HepG2 (cell line): ENCODE results near the gene TUBA8. TPM values are rescaled to one million over a fixed set of nuclear protein-coding genes. Genes with fewer than 3 reads are reported as not detected.

Experiments used
- ATAC-seq: fragments of 200-7000 bp; cut with Tn5 transposase; 3 replicates; pipeline ENCODE4 v1.9.1; 2020; ENCODE audit warnings: mild to moderate bottlenecking, moderate library complexity
- BruUV-seq: library from RNA; stranded (reverse); fragments of 400-500 nt; replicated peaks from 2 replicates; lab custom pipeline; 2021; lab: Mats Ljungman, UMichigan
- CTCF ChIA-PET: fragments of 300-600 bp; formaldehyde crosslinking; extraction: SDS; loops from one replicate; lab custom pipeline; 2021; ENCODE audit warnings: low total read pairs, inconsistent platforms, low intra/inter-chr PET ratio; lab: Yijun Ruan, JAX
- POLR2A ChIA-PET: fragments of 350-600 bp; sonication (Branson Sonifier 250); formaldehyde crosslinking; loops from one replicate; lab custom pipeline; 2020; ENCODE audit warnings: antibody characterized with exemption, inconsistent platforms; lab: Yijun Ruan, JAX
- DNase-seq: peaks from one replicate; pipeline ENCODE4 v3.0.0-alpha.2; 2015; ENCODE audit warnings: low spot score
- FAIRE-seq: peaks from 3 replicates; lab custom pipeline; 2011; peaks lifted over from hg19 to GRCh38; lab: Jason Lieb, UNC
- H2AFZ ChIP-seq: one replicate; pipeline ENCODE4 v1.6.1; 2011; ENCODE audit warnings: low read length, inconsistent platforms
- H3K27ac ChIP-seq: fragments of 300-600 bp; 3 replicates; pipeline ENCODE4 v1.8.0; 2011; ENCODE audit warnings: mixed run types, mild to moderate bottlenecking, mixed read lengths, low read length, inconsistent platforms; ENCODE audit not compliant: insufficient read depth; ENCODE audit errors: extremely low read length
- H3K27me3 ChIP-seq, 2 experiments: fragments of 200-600 bp in 1 of 2; 2 replicates in 1 of 2; 3 replicates in 1 of 2; pipeline versions ENCODE4 v1.6.0 to v1.8.0; 2011; ENCODE audit warnings: low read length in 2 of 2, mild to moderate bottlenecking in 2 of 2, moderate library complexity in 2 of 2, inconsistent platforms in 1 of 2; ENCODE audit not compliant: insufficient read depth in 2 of 2, control insufficient read depth in 1 of 2
- H3K36me3 ChIP-seq, 2 experiments: fragments of 200-600 bp in 1 of 2; replicated peaks in 1 of 2; 2 replicates in 1 of 2; 3 replicates in 1 of 2; pipeline versions ENCODE4 v1.5.1 to v1.8.0; 2011; ENCODE audit warnings: low read length in 2 of 2, inconsistent platforms in 1 of 2; ENCODE audit not compliant: insufficient read depth in 2 of 2, control insufficient read depth in 1 of 2
- H3K4me1 ChIP-seq: 2 replicates; pipeline ENCODE4 v1.5.1; 2012; ENCODE audit warnings: low read length, inconsistent platforms; ENCODE audit not compliant: insufficient read depth
- H3K4me2 ChIP-seq: 2 replicates; pipeline ENCODE4 v1.6.0; 2011; ENCODE audit warnings: low read depth, low read length, inconsistent platforms
- H3K4me3 ChIP-seq, 3 experiments: fragments of 200-600 bp in 1 of 3; sonication (generic), shearing (Covaris generic) in 1 of 3; replicated peaks in 1 of 3; 2 replicates each; pipeline ENCODE4 v1.5.1; 2011 to 2016; ENCODE audit warnings: low read length in 3 of 3, inconsistent platforms in 2 of 3, low read depth in 2 of 3, mild to moderate bottlenecking in 2 of 3, control low read depth in 1 of 3, mixed read lengths in 1 of 3; ENCODE audit not compliant: insufficient read depth in 1 of 3
- H3K79me2 ChIP-seq: one replicate; pipeline ENCODE4 v1.6.1; 2011; ENCODE audit warnings: low read length, inconsistent platforms; ENCODE audit not compliant: insufficient read depth
- H3K9ac ChIP-seq: 2 replicates; pipeline ENCODE4 v1.6.0; 2011; ENCODE audit warnings: mild to moderate bottlenecking, low read depth, low read length, inconsistent platforms; ENCODE audit not compliant: insufficient read depth
- H3K9me3 ChIP-seq: 2 replicates; pipeline ENCODE4 v1.5.1; 2012; ENCODE audit warnings: mild to moderate bottlenecking, low read length
- H4K20me1 ChIP-seq: 2 replicates; pipeline ENCODE4 v1.6.0; 2011; ENCODE audit warnings: inconsistent platforms, mild to moderate bottlenecking, low read length, moderate library complexity; ENCODE audit not compliant: insufficient read depth
- AHDC1 ChIP-seq: sonication (generic); formaldehyde crosslinking; IDR thresholded peaks from 2 replicates; pipeline ENCODE4 v1.5.1; 2020; ENCODE audit warnings: mild to moderate bottlenecking, missing genetic modification reagents, borderline replicate concordance
- MAX ChIP-seq: IDR thresholded peaks from 2 replicates; pipeline ENCODE4 v1.6.1; 2012; ENCODE audit warnings: inconsistent platforms
- MLLT10 ChIP-seq: sonication (generic); formaldehyde crosslinking; IDR thresholded peaks from 2 replicates; pipeline ENCODE4 v1.4.0; 2020; ENCODE audit warnings: missing genetic modification reagents
- NKX3-1 ChIP-seq: sonication (generic); formaldehyde crosslinking; IDR thresholded peaks from 2 replicates; pipeline ENCODE4 v1.5.0; 2020; ENCODE audit warnings: missing genetic modification reagents
- PHF21A ChIP-seq: sonication (generic); formaldehyde crosslinking; IDR thresholded peaks from 2 replicates; pipeline ENCODE4 v1.5.0; 2020; ENCODE audit warnings: mild to moderate bottlenecking, missing genetic modification reagents
- RNF219 ChIP-seq: sonication (generic); formaldehyde crosslinking; IDR thresholded peaks from 2 replicates; pipeline ENCODE4 v1.5.0; 2020; ENCODE audit warnings: mild to moderate bottlenecking, missing genetic modification reagents
- TARDBP ChIP-seq: sonication (generic); formaldehyde crosslinking; IDR thresholded peaks from 2 replicates; pipeline ENCODE4 v1.8.0; 2022; ENCODE audit warnings: mild to moderate bottlenecking, missing genetic modification reagents
- ZBTB4 ChIP-seq: sonication (generic); formaldehyde crosslinking; IDR thresholded peaks from 2 replicates; pipeline ENCODE4 v1.4.0; 2020; ENCODE audit warnings: missing genetic modification reagents, mild to moderate bottlenecking, borderline replicate concordance
- ZMYM2 ChIP-seq: sonication (generic); formaldehyde crosslinking; IDR thresholded peaks from 2 replicates; pipeline ENCODE4 v1.8.0; 2022; ENCODE audit warnings: mild to moderate bottlenecking, missing genetic modification reagents
- ZNF10 ChIP-seq: sonication (generic); formaldehyde crosslinking; IDR thresholded peaks from 2 replicates; pipeline ENCODE4 v1.4.0; 2020; ENCODE audit warnings: mild to moderate bottlenecking, low read depth, missing genetic modification reagents, borderline replicate concordance
- ZNF772 ChIP-seq: sonication (generic); formaldehyde crosslinking; IDR thresholded peaks from 2 replicates; pipeline ENCODE4 v1.5.0; 2020; ENCODE audit warnings: mild to moderate bottlenecking, missing genetic modification reagents
- WGBS: methylation state at CpG from one replicate; pipeline ENCODE4 v1.1.6; 2017; ENCODE audit warnings: low lambda C conversion rate; 5-methylcytosine and 5-hydroxymethylcytosine counted together
- in situ Hi-C: cut with HindIII; loops from 2 replicates; pipeline ENCODE4 v1.10.0; 2017; ENCODE audit warnings: low pct_unique_long_range_greater_than_20kb; ENCODE audit not compliant: extremely low pct_ligation_motif_present
- intact Hi-C: fragments of 100-400 bp; cut with micrococcal nuclease; formaldehyde crosslinking; loops from one replicate; pipeline ENCODE4 v1.10.0; 2022; ENCODE audit not compliant: unreplicated experiment
- polyA plus RNA-seq, 8 experiments: library from polyadenylated mRNA; depleted of rRNA in 3 of 8; stranded (reverse) in 7 of 8; unstranded in 1 of 8; fragments of >200 nt; fragmentation: Illumina TruSeq in 4 of 8; extraction: Trizol in 4 of 8; gene quantifications; 2 replicates each; pipeline versions ENCODE4 v1.2.1 to v1.2.3, GENCODE V29; 2011 to 2016; ENCODE audit warnings: low read depth in 4 of 8, missing spikeins in 1 of 8, mixed read lengths in 1 of 8; ENCODE audit not compliant: insufficient read depth in 1 of 8
- total RNA-seq, 5 experiments: library from RNA; depleted of rRNA; stranded (reverse); fragments of >200 nt; fragmentation: Illumina TruSeq; extraction: Trizol; gene quantifications; 2 replicates each; pipeline ENCODE4 v1.2.3, GENCODE V29; 2016; ENCODE audit warnings: low read depth in 1 of 5

Gene TUBA8
- total and polyA plus RNA-seq, 2 of the 13 experiments (the other 11 are each of a cell fraction or from before 2014, with no cell fraction given) = 0.35 to 0.69 TPM

- H4K20me1 ChIP-seq = peaks cover 4% of the 10 kb centered on the region; the same call in 1 of the 2 replicates
- in situ Hi-C loops = no loop called here
- no peak overlapping the region for H3K9ac ChIP-seq
- no peaks in the 10 kb centered on the region for H3K79me2 ChIP-seq
- H3K27me3 ChIP-seq = peaks cover 8 to 43% of the 10 kb centered on the region in 2 experiments
- no peak overlapping the region for H3K27ac ChIP-seq
- WGBS = 68% methylated on average over 11 of the region's 11 CpGs
- ATAC-seq (no peak), FAIRE-seq (no peak), DNase-seq (no peak)
- H3K36me3 ChIP-seq = no peaks in the 10 kb centered on the region
- H3K4me2 ChIP-seq = no peak overlapping the region
- intact Hi-C loops = no loop called here
- H2AFZ ChIP-seq = no peak overlapping the region
- no peak for TF ChIP-seq TARDBP (CRISPR knock-in tag)
- TF ChIP-seq PHF21A (CRISPR knock-in tag) = no peak
- TF ChIP-seq MAX = no peak
- TF ChIP-seq ZMYM2 (CRISPR knock-in tag) = no peak
- TF ChIP-seq AHDC1 (CRISPR knock-in tag) = no peak
- no peak for TF ChIP-seq NKX3-1
- TF ChIP-seq MLLT10 (CRISPR knock-in tag) = no peak
- no peak for TF ChIP-seq ZBTB4 (CRISPR knock-in tag)
- TF ChIP-seq ZNF10 (CRISPR knock-in tag) = no peak
- no peak for TF ChIP-seq ZNF772 (CRISPR knock-in tag)
- TF ChIP-seq RNF219 (CRISPR knock-in tag) = no peak
- ChIA-PET CTCF (no interaction called here), POLR2A (no interaction called here)
- no TSS peak for BruUV-seq
- no peak overlapping the region for H3K4me3 ChIP-seq
- peaks cover 23% of the 10 kb centered on the region for H3K4me1 ChIP-seq
- H3K9me3 ChIP-seq = no peaks in the 10 kb centered on the region
Observed at GRCh38 chr22:18113680-18114394, 3.2 kb downstream of the TUBA8 start.
